HG03064 (cell line): Measurements from ENCODE around the gene IL1RAPL1.

Source experiments
- ATAC-seq: cut with Tn5 transposase; IDR thresholded peaks from one replicate; pipeline ENCODE4 v1.9.1; 2021; ENCODE audit warnings: low read depth; ENCODE audit not compliant: unreplicated experiment

IL1RAPL1 gene

GRCh38 chrX:29926659-29927058 is 1339.4 kb downstream of the IL1RAPL1 start:
- no peak for ATAC-seq

DNA sequence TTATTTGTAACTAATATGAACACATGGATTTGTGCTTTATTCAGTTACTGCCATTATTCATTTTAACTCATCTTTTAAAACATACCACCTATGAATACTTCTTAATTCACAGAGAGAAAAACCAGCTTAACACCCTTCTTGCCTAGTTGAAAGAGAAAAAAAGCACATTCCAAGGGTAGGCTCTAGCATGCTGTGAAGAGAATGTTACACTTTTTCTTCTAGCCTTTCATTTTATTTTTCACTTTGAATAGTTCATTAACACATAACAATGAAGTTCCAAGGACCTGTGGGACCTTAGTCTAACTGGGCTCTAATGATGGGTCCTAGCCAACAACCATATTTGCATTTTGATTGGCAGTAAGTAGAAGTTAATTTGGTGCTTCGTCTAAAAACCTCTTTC is 1348.2 kb downstream of the IL1RAPL1 start:
- no peak for ATAC-seq

DNA sequence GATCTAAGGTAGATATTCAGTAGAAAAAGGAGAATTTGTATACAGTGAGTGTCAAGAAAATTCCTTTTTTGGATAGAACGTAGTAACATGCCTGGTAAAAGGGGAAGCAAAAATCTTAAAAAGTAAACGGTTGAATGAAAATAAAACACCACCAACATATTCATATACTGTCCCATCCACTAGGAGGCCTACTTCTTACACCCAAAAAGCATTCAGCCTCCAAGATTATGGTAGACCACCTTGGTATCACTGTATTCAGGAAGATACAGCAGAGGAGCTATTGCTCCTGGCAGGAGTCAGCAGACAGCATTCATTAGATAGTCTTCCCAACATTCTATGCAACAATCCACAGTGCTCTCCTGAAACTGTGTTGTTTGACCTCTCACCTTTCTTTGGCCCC is 1353.5 kb downstream of the IL1RAPL1 start:
- no peak for ATAC-seq

DNA sequence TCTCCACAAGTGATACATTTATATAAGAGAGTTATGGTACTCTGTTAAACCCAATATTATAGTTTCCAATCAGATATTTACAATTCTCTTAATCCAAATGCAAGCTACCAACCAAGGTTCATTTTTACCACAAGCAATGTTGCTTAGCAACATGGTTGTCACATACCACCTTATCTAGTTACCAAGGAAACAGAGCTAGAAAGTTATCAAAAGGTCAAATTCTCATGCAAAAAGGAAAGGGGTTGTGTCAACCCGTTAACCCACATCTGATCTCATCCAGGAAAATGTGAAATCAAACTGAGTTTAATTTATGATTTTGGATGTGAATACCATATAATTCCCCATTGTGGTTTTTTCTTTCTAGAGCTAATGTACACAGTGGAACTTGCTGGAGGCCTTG is 1354.0 kb downstream of the IL1RAPL1 start:
- no peak for ATAC-seq

- ATAC-seq: no peak
These were observed 1360.0 kb downstream of the IL1RAPL1 start for GRCh38 chrX:29947225-29947624.

DNA sequence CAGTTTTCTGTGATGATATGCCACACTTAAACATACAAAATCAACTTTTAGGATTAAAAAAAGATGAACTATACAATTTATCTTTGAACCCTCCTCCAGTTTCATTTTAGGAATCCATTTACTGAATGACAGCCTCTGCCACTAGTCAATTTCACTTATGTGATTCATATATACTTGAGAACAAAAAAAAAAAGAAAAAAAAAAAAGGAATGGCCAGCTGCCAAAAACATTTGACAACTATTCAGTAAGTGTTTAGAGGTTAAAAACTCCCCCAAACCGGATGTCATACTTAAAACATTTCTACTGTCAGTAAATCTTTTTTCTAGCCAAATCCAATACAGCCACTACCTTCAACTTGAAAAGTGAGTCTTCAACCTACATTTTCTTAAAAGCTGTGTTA is 1361.4 kb downstream of the IL1RAPL1 start:
- no peak for ATAC-seq

- no peak for ATAC-seq
These were observed 1364.8 kb downstream of the IL1RAPL1 start for GRCh38 chrX:29952016-29952415.

- no peak for ATAC-seq
These were observed 1374.8 kb downstream of the IL1RAPL1 start for GRCh38 chrX:29962061-29962460.

- ATAC-seq: no peak
These were observed 1378.4 kb downstream of the IL1RAPL1 start for GRCh38 chrX:29965634-29966033.

DNA sequence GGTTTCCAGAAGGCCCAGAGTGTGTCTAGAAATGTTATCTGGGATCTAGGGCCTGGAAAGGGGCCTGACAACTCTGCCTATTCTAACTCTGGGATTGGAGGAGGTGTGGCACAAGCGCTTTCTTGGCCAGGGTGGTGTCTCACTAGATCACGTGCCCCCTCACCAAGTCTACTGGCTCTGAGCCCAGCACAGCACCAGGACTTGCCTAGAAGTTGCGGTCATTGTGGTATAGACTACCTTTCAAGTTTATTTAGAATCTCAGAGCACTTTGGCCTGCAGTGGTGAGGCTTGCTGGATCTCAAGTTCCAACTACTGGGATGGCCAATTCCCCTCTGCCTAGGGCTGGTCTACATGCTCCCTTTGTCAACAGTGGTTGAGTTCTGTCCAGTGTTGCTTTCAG is 1404.8 kb downstream of the IL1RAPL1 start:
- ATAC-seq: no peak

GRCh38 chrX:30005813-30006212 is 1418.6 kb downstream of the IL1RAPL1 start:
- ATAC-seq: no peak
